ENCODE measurements around the gene GALNT9. TPM values are rescaled to one million over a fixed set of nuclear protein-coding genes. Genes with fewer than 3 reads are reported as not detected.

GALNT9 gene
- total RNA-seq, 6 experiments from 2014 or later, result not detected

GRCh38 chr12:132187646-132188450 lies 141.5 kb downstream of the GALNT9 start:
- H3K36me3 ChIP-seq, result no peaks in the 10 kb centered on the region
- H3K4me3 ChIP-seq, result no peak overlapping the region
- intact Hi-C loops (cut with DNase I), result no loop called here
- no peaks in the 10 kb centered on the region for H3K9me3 ChIP-seq
- H3K4me1 ChIP-seq, result peaks cover 0 to 13% (median 5%) of the 10 kb centered on the region in 4 donors
- no peaks in the 10 kb centered on the region for H3K27me3 ChIP-seq
- WGBS (ENCODE audit: insufficient coverage, low coverage, low lambda C conversion rate, missing lambda C conversion rate), result no CpG with 5 or more reads among the region's 35 CpGs
- no peak for TF ChIP-seq CTCF (IDR thresholded peaks at IDR 0.05)
- TF ChIP-seq POLR2A (IDR thresholded peaks at IDR 0.05), result no peak
- H3K27ac ChIP-seq, result no peak overlapping the region
- DNase-seq, result no peak
- ATAC-seq, result no peak

GRCh38 chr12:132186857-132187620 lies 142.3 kb downstream of the GALNT9 start:
- 57% methylated on average over 9 of the region's 39 CpGs for WGBS (ENCODE audit: insufficient coverage, low coverage, low lambda C conversion rate, missing lambda C conversion rate)
- peaks cover 0 to 13% (median 5%) of the 10 kb centered on the region in 4 donors for H3K4me1 ChIP-seq
- intact Hi-C loops (cut with DNase I), result no loop called here
- TF ChIP-seq POLR2A (IDR thresholded peaks at IDR 0.05) (no peak), CTCF (IDR thresholded peaks at IDR 0.05) (no peak)
- DNase-seq, result no peak
- no peak for ATAC-seq
- no peak overlapping the region for H3K4me3 ChIP-seq
- H3K27ac ChIP-seq, result no peak overlapping the region
- H3K36me3 ChIP-seq, result no peaks in the 10 kb centered on the region
- H3K27me3 ChIP-seq, result no peaks in the 10 kb centered on the region
- no peaks in the 10 kb centered on the region for H3K9me3 ChIP-seq

- DNase-seq (no peak), ATAC-seq (no peak)
- H3K27ac ChIP-seq, result peak overlapping the region in 1 of 3 donors; percentile 13
- H3K4me1 ChIP-seq, result peaks cover 0 to 13% (median 5%) of the 10 kb centered on the region in 4 donors
- no peaks in the 10 kb centered on the region for H3K27me3 ChIP-seq
- 29% methylated on average over 23 of the region's 24 CpGs for WGBS (ENCODE audit: insufficient coverage, low coverage, low lambda C conversion rate, missing lambda C conversion rate)
- H3K4me3 ChIP-seq, result no peak overlapping the region
- TF ChIP-seq POLR2A (IDR thresholded peaks at IDR 0.05) (no peak), CTCF (IDR thresholded peaks at IDR 0.05) (no peak)
- no peaks in the 10 kb centered on the region for H3K36me3 ChIP-seq
- intact Hi-C loops (cut with DNase I), result no loop called here
- no peaks in the 10 kb centered on the region for H3K9me3 ChIP-seq
These were observed 143.1 kb downstream of the GALNT9 start for GRCh38 chr12:132186208-132186856.

- intact Hi-C loops (cut with DNase I), result no loop called here
- DNase-seq (no peak), ATAC-seq (no peak)
- TF ChIP-seq CTCF (IDR thresholded peaks at IDR 0.05) (no peak), POLR2A (IDR thresholded peaks at IDR 0.05) (no peak)
- H3K9me3 ChIP-seq, result no peaks in the 10 kb centered on the region
- 55% methylated on average over 11 of the region's 16 CpGs for WGBS (ENCODE audit: insufficient coverage, low coverage, low lambda C conversion rate, missing lambda C conversion rate)
- no peak overlapping the region for H3K4me3 ChIP-seq
- H3K36me3 ChIP-seq, result no peaks in the 10 kb centered on the region
- H3K4me1 ChIP-seq, result peaks cover 0 to 13% (median 5%) of the 10 kb centered on the region in 4 donors
- peak overlapping the region in 1 of 3 donors; percentile 13 for H3K27ac ChIP-seq
- H3K27me3 ChIP-seq, result no peaks in the 10 kb centered on the region
These were observed 143.7 kb downstream of the GALNT9 start for GRCh38 chr12:132185705-132186104.

Measured in right lobe of liver (tissue), 6 donors.